Left lung (tissue), 10 donors: ENCODE results near the gene EGFR. TPM values are rescaled to one million over a fixed set of nuclear protein-coding genes. Genes with fewer than 3 reads are reported as not detected.

Experiments used
- ATAC-seq: fragments of 200-7000 bp; cut with Tn5 transposase; one replicate; pipeline ENCODE4 v1.9.1; 2020; ENCODE audit warnings: moderate library complexity
- DNase-seq, 4 donors: peaks; one replicate each; pipeline ENCODE4 v3.0.0-alpha.2; 2013 to 2020
- H3K27ac ChIP-seq, 2 donors: fragments of 200-600 bp; sonication (generic) in 1 of 2; one replicate each; pipeline versions ENCODE4 v1.5.0 to v1.8.0; 2020 to 2021
- H3K27me3 ChIP-seq, 2 donors: fragments of 200-600 bp; sonication (generic) in 1 of 2; one replicate each; pipeline versions ENCODE4 v1.5.0 to v1.8.0; 2020 to 2021
- H3K36me3 ChIP-seq, 2 donors: fragments of 200-600 bp; sonication (generic) in 1 of 2; one replicate each; pipeline versions ENCODE4 v1.5.0 to v1.8.0; 2020 to 2021
- H3K4me1 ChIP-seq, 2 donors: fragments of 200-600 bp; one replicate each; pipeline ENCODE4 v1.8.0; 2021
- H3K4me3 ChIP-seq, 2 donors: fragments of 200-600 bp; sonication (generic) in 1 of 2; one replicate each; pipeline versions ENCODE4 v1.5.0 to v1.8.0; 2020 to 2021; ENCODE audit warnings: mild to moderate bottlenecking in 1 of 2
- H3K9me3 ChIP-seq, 2 donors: fragments of 200-600 bp; sonication (generic) in 1 of 2; one replicate each; pipeline versions ENCODE4 v1.5.0 to v1.8.0; 2020 to 2021
- CTCF ChIP-seq, 2 donors: fragments of 200-600 bp; sonication (generic) in 1 of 2; IDR thresholded peaks; one replicate each; pipeline versions ENCODE4 v1.5.0 to v1.8.0; 2021; ENCODE audit warnings: antibody characterized with exemption in 2 of 2
- intact Hi-C, 2 donors: fragments of 100-400 bp; cut with DNase I; formaldehyde crosslinking; loops; one replicate each; pipeline versions ENCODE4 v1.11.2 to v1.14.2; 2022
- polyA plus RNA-seq, 6 donors: library from polyadenylated mRNA; unstranded; fragments of 120-200 nt; gene quantifications; one replicate each; pipeline ENCODE4 v1.2.1, GENCODE V29; 2013; ENCODE audit not compliant: insufficient read length in 6 of 6
- total RNA-seq, 2 donors: library from RNA; stranded (reverse); fragmentation: NEBNext Ultra II Directional; extraction: Animal tissue kit (Norgen Biotek cat#: 25700); gene quantifications; one replicate each; pipeline ENCODE4 v1.2.1, GENCODE V29; 2021
- donor health status: DM: no; HTN: yes; CAD: no.
- donor health status: DM: no; HTN: no; CAD: no.

Gene EGFR
- total and polyA plus RNA-seq, 8 donors: 48.7 to 79.3 (median 54.1) TPM

- no peaks in the 10 kb centered on the region for H3K27me3 ChIP-seq
- H3K9me3 ChIP-seq: no peaks in the 10 kb centered on the region
- intact Hi-C loops: no loop called here
- no peak for TF ChIP-seq CTCF (IDR thresholded peaks at IDR 0.05)
- ATAC-seq (peak; percentile 84), DNase-seq (no peak)
- no peak overlapping the region for H3K4me3 ChIP-seq
- H3K4me1 ChIP-seq: peaks cover 18 to 20% of the 10 kb centered on the region in 2 donors
- H3K36me3 ChIP-seq: no peaks in the 10 kb centered on the region
- H3K27ac ChIP-seq: peak overlapping the region; percentile 65 to 84
Observed at GRCh38 chr7:55065511-55066229, 46.9 kb downstream of the EGFR start.

- ATAC-seq (peak; percentile 19), DNase-seq (no peak)
- no peak for TF ChIP-seq CTCF (IDR thresholded peaks at IDR 0.05)
- no peak overlapping the region for H3K4me3 ChIP-seq
- H3K36me3 ChIP-seq: no peaks in the 10 kb centered on the region
- H3K27ac ChIP-seq: peak overlapping the region; percentile 65 to 84
- no peaks in the 10 kb centered on the region for H3K27me3 ChIP-seq
- H3K4me1 ChIP-seq: peaks cover 18 to 20% of the 10 kb centered on the region in 2 donors
- intact Hi-C loops: no loop called here
- no peaks in the 10 kb centered on the region for H3K9me3 ChIP-seq
Observed at GRCh38 chr7:55066524-55066923, 47.7 kb downstream of the EGFR start.

GRCh38 chr7:55066938-55067337, 48.1 kb downstream of the EGFR start:
- DNase-seq (no peak), ATAC-seq (no peak)
- H3K27me3 ChIP-seq: no peaks in the 10 kb centered on the region
- no peak overlapping the region for H3K4me3 ChIP-seq
- H3K9me3 ChIP-seq: no peaks in the 10 kb centered on the region
- intact Hi-C loops: no loop called here
- no peaks in the 10 kb centered on the region for H3K36me3 ChIP-seq
- peak overlapping the region in 1 of 2 donors; percentile 65 for H3K27ac ChIP-seq
- H3K4me1 ChIP-seq: peaks cover 18 to 20% of the 10 kb centered on the region in 2 donors
- TF ChIP-seq CTCF (IDR thresholded peaks at IDR 0.05): no peak

- no peak overlapping the region for H3K4me3 ChIP-seq
- H3K27me3 ChIP-seq: no peaks in the 10 kb centered on the region
- no peaks in the 10 kb centered on the region for H3K9me3 ChIP-seq
- peaks cover 18 to 24% of the 10 kb centered on the region in 2 donors for H3K4me1 ChIP-seq
- no peak for TF ChIP-seq CTCF (IDR thresholded peaks at IDR 0.05)
- intact Hi-C loops: no loop called here
- H3K36me3 ChIP-seq: no peaks in the 10 kb centered on the region
- DNase-seq (no peak), ATAC-seq (no peak)
- H3K27ac ChIP-seq: no peak overlapping the region
Observed at GRCh38 chr7:55067748-55068147, 48.9 kb downstream of the EGFR start.

DNA sequence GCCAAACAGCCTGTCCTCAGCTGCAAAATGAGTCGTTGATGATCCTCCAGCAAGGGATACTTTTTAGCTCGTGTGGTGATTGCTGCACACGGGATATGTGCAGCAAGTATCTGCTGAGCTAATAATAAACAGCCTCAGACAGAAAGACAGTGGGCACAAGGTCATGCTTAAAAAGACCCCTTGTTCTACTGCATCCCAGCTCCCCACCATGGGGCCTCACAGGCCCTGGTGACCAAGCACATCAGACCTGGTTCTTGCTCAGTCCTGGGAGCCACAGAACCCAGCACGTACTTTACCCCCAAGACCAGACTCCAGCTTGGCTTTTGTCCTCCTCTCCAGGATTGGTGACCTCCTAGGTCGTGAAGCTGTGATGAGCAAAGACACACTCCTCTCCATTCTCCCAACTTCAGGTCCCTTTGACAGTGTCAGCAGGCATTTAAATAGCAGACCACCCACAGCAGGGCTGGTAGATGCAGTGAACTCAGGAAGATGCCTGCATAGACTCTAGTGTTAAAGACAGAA, 50.5 kb downstream of the EGFR start:
- no peak for ATAC-seq
- Histone ChIP-seq H3K36me3 (no peaks in the 10 kb centered on the region), H3K9me3 (no peaks in the 10 kb centered on the region), H3K27me3 (no peaks in the 10 kb centered on the region), H3K4me3 (no peak overlapping the region), H3K27ac (no peak overlapping the region), H3K4me1 (peaks cover 31 to 39% of the 10 kb centered on the region in 2 donors)
- TF ChIP-seq CTCF (IDR thresholded peaks at IDR 0.05): no peak
- DNase-seq: no peak
- intact Hi-C loops: no loop called here
